SU-DHL-6 (cell line): ENCODE data around the gene SH3GL1.

ENCODE experiments used
- H2AFZ ChIP-seq: fragments of 200-600 bp; sonication (generic); 2 replicates; pipeline ENCODE4 v1.6.1; 2014; ENCODE audit warnings: low read depth, mild to moderate bottlenecking, moderate library complexity, mixed read lengths, antibody characterized with exemption, low read length; ENCODE audit not compliant: severe bottlenecking
- H3F3A ChIP-seq: fragments of 200-600 bp; shearing (Covaris generic); 2 replicates; pipeline ENCODE4 v1.6.0; 2016; ENCODE audit warnings: antibody characterized with exemption, mild to moderate bottlenecking; ENCODE audit not compliant: insufficient read depth
- H3K27ac ChIP-seq: fragments of 200-600 bp; sonication (generic); 2 replicates; pipeline ENCODE4 v1.5.1; 2016; ENCODE audit warnings: low read depth, mild to moderate bottlenecking, low read length, moderate library complexity, mixed read lengths
- H3K27me3 ChIP-seq: fragments of 200-600 bp; sonication (generic), shearing (Covaris generic); 2 replicates; pipeline ENCODE4 v1.6.0; 2014; ENCODE audit warnings: mild to moderate bottlenecking, low read length
- H3K36me3 ChIP-seq: fragments of 200-600 bp; sonication (generic); 2 replicates; pipeline ENCODE4 v1.6.1; 2014; ENCODE audit warnings: mild to moderate bottlenecking, low read length, mixed read lengths
- H3K4me2 ChIP-seq: fragments of 300-600, 200-600 bp; shearing (Covaris generic), sonication (generic); 2 replicates; pipeline ENCODE4 v1.6.0; 2014; ENCODE audit warnings: low read length, low read depth, mild to moderate bottlenecking; ENCODE audit not compliant: poor library complexity, severe bottlenecking
- H3K4me3 ChIP-seq: fragments of 200-600 bp; sonication (generic); 2 replicates; pipeline ENCODE4 v1.5.1; 2014; ENCODE audit warnings: antibody characterized with exemption, low read length, mild to moderate bottlenecking, mixed read lengths; ENCODE audit not compliant: insufficient read depth, poor library complexity, severe bottlenecking
- H3K79me2 ChIP-seq: fragments of 200-600 bp; sonication (generic); 2 replicates; pipeline ENCODE4 v1.6.1; 2014; ENCODE audit warnings: mild to moderate bottlenecking, low read length, moderate library complexity; ENCODE audit not compliant: insufficient read depth
- H3K9ac ChIP-seq: fragments of 200-600 bp; sonication (generic); 2 replicates; pipeline ENCODE4 v1.7.0; 2014; ENCODE audit warnings: mild to moderate bottlenecking, low read length
- H3K9me2 ChIP-seq: fragments of 200-600 bp; sonication (generic); replicated peaks from 2 replicates; pipeline ENCODE4 v1.6.1; 2014; ENCODE audit warnings: low read length; ENCODE audit not compliant: insufficient read depth
- H3K9me3 ChIP-seq: fragments of 200-600 bp; sonication (generic); 2 replicates; pipeline ENCODE4 v1.6.1; 2014; ENCODE audit warnings: low read length, mixed read lengths; ENCODE audit not compliant: insufficient read depth
- H4K20me1 ChIP-seq: fragments of 200-600 bp; sonication (generic); 2 replicates; pipeline ENCODE4 v1.6.1; 2014; ENCODE audit warnings: low read depth, mild to moderate bottlenecking, antibody characterized with exemption, low read length, moderate library complexity, mixed read lengths
- CTCF ChIP-seq: fragments of 200-600 bp; sonication (generic); IDR thresholded peaks from one replicate; pipeline ENCODE4 v1.5.1; 2017; ENCODE audit warnings: antibody characterized with exemption, mild to moderate bottlenecking, low read length, moderate library complexity; ENCODE audit not compliant: insufficient read depth, poor library complexity, severe bottlenecking
- EZH2phosphoT487 ChIP-seq: fragments of 200-600 bp; sonication (generic), shearing (Covaris generic); conservative IDR thresholded peaks from 2 replicates; pipeline ENCODE4 v1.6.1; 2018; ENCODE audit warnings: mild to moderate bottlenecking, antibody characterized with exemption, low read length, moderate library complexity, mixed read lengths

The SH3GL1 gene

GRCh38 chr19:4320419-4320818, 79.9 kb downstream of the SH3GL1 start:
- H4K20me1 ChIP-seq, result no peaks in the 10 kb centered on the region
- TF ChIP-seq EZH2phosphoT487 (no peak), CTCF (no peak)
- H3K4me2 ChIP-seq, result no peak overlapping the region
- H3K9me2 ChIP-seq, result no peaks in the 10 kb centered on the region
- no peaks in the 10 kb centered on the region for H3K27me3 ChIP-seq
- no peak overlapping the region for H3K4me3 ChIP-seq
- no peak overlapping the region for H3K27ac ChIP-seq
- no peak overlapping the region for H3K9ac ChIP-seq
- no peaks in the 10 kb centered on the region for H3F3A ChIP-seq
- no peak overlapping the region for H2AFZ ChIP-seq
- no peaks in the 10 kb centered on the region for H3K79me2 ChIP-seq
- 0 out of 2 replicates have a peak, but pooled peaks cover 4% of the 10 kb centered on the region for H3K9me3 ChIP-seq
- no peaks in the 10 kb centered on the region for H3K36me3 ChIP-seq

DNA sequence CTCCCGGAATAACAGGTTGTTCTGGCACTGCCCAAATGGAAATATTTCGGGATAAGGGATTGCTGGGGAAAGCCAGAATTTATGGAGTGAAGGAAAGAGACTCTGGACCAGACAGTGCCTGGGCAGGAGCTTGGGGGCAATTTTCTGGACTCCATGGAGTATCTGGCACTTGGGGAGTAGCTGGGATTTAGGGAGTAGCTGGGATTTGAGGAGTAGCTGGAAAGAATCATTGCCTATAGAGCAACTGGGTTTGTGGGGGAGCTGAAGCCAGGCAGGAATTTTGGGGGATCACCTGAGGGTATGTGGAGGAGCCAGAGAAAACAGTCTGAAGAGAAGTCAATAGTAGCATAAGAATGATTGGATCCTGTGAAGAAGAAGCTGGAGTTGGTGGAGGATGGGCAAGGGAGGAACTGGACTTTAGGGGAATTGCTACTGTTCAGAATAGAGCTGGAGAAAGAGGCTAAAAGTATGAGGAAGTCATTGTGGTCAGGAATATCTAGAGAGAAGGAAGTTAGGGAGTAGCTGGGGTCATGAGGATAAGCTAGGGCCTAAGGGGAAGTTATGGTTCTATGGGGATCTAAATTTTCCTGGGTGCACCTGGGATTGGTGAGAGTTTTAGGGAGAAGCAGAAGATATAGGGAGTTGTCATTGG, 81.2 kb downstream of the SH3GL1 start:
- no peaks in the 10 kb centered on the region for H3K79me2 ChIP-seq
- H3K9me2 ChIP-seq, result no peaks in the 10 kb centered on the region
- TF ChIP-seq CTCF, result no peak
- no peak for TF ChIP-seq EZH2phosphoT487
- H3K36me3 ChIP-seq, result no peaks in the 10 kb centered on the region
- no peaks in the 10 kb centered on the region for H3F3A ChIP-seq
- H3K27me3 ChIP-seq, result no peaks in the 10 kb centered on the region
- H3K9me3 ChIP-seq, result 0 out of 2 replicates have a peak, but pooled peaks cover 4% of the 10 kb centered on the region
- no peak overlapping the region for H2AFZ ChIP-seq
- no peak overlapping the region for H3K4me2 ChIP-seq
- no peak overlapping the region for H3K9ac ChIP-seq
- no peak overlapping the region for H3K27ac ChIP-seq
- no peak overlapping the region for H3K4me3 ChIP-seq
- no peaks in the 10 kb centered on the region for H4K20me1 ChIP-seq

DNA sequence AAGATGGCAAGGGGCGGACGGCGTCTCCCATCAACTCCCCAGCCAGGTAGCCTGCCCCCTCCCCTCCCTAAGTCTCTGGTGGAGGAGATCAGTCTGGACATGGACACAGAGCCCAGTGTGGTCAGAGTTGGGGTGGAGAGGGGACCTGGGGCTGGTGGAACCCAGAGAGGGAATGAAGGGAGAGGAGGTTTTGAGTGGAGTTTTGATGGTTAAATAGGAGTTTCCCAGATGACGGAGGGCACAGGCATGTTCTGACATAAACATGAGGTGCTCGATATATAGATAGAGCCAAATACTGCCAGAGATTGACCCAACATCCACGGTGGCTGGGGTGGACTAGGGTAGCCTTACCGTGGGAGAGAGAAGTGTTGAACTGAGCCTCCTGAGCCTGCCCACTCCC, 81.9 kb downstream of the SH3GL1 start:
- H3K27me3 ChIP-seq, result no peaks in the 10 kb centered on the region
- TF ChIP-seq EZH2phosphoT487 (no peak), CTCF (no peak)

More for the DNA sequence above, 81.9 kb downstream of the SH3GL1 start:
- Histone ChIP-seq H3K27ac (no peak overlapping the region), H3K36me3 (no peaks in the 10 kb centered on the region), H3K4me3 (no peak overlapping the region), H3K9me3 (0 out of 2 replicates have a peak, but pooled peaks cover 4% of the 10 kb centered on the region), H3K79me2 (no peaks in the 10 kb centered on the region), H3F3A (no peaks in the 10 kb centered on the region), H3K4me2 (no peak overlapping the region), H3K9ac (no peak overlapping the region), H4K20me1 (no peaks in the 10 kb centered on the region), H2AFZ (no peak overlapping the region), H3K9me2 (no peaks in the 10 kb centered on the region)
